NCI-H2227 treated with DMSO at 0.1 percent for 48 hours (cell line): ENCODE results near the gene HCRT.
A peak's percentile ranks its signal among the peaks of the same experiment; 100 is the strongest.
"Not testable (repeated sequence)": the region's sequence is repeated elsewhere in the genome, so short reads cannot be mapped to it uniquely, and the experiment has no call there.

Source experiments
- DNase-seq: peaks from one replicate; lab custom pipeline; 2025; lab: John Stamatoyannopoulos, UW

The HCRT gene

GRCh38 chr17:42184713-42185620, at the start of gene HCRT:
Gene HCRT (minus strand): TSS chr17:42185452. CDS start chr17:42185365, 87 bp downstream.
- DNase-seq: peak; percentile 53

GRCh38 chr17:42233994-42234393, 48.7 kb upstream of the HCRT start:
- DNase-seq: no peak

GRCh38 chr17:42233156-42233555, 47.9 kb upstream of the HCRT start:
- DNase-seq: no peak

GRCh38 chr17:42230225-42230624, 45.0 kb upstream of the HCRT start:
- DNase-seq: no peak

- DNase-seq: no peak
These were observed 42.8 kb upstream of the HCRT start for GRCh38 chr17:42227849-42228700.

- DNase-seq: no peak
These were observed 40.4 kb upstream of the HCRT start for GRCh38 chr17:42225646-42226045.

GRCh38 chr17:42224651-42225050, 39.4 kb upstream of the HCRT start:
- no peak for DNase-seq

GRCh38 chr17:42221886-42222745, 36.9 kb upstream of the HCRT start:
- DNase-seq: no peak

- not testable (repeated sequence) for DNase-seq
These were observed 34.0 kb upstream of the HCRT start for GRCh38 chr17:42219280-42219679.

GRCh38 chr17:42214156-42214555, 28.9 kb upstream of the HCRT start:
- DNase-seq: no peak

- DNase-seq: no peak
These were observed 27.1 kb upstream of the HCRT start for GRCh38 chr17:42212382-42212781.

GRCh38 chr17:42211921-42212341, 26.7 kb upstream of the HCRT start:
- not testable (repeated sequence) for DNase-seq

- DNase-seq: no peak
These were observed 24.8 kb upstream of the HCRT start for GRCh38 chr17:42210046-42210445.

- not testable (repeated sequence) for DNase-seq
These were observed 20.9 kb upstream of the HCRT start for GRCh38 chr17:42206153-42206612.

- no peak for DNase-seq
These were observed 18.1 kb upstream of the HCRT start for GRCh38 chr17:42203354-42203753.

- DNase-seq: no peak
These were observed 17.4 kb upstream of the HCRT start for GRCh38 chr17:42202696-42203095.

GRCh38 chr17:42202159-42202558, 16.9 kb upstream of the HCRT start:
- DNase-seq: no peak

GRCh38 chr17:42201458-42201772, 16.2 kb upstream of the HCRT start:
- no peak for DNase-seq

GRCh38 chr17:42200706-42201457, 15.6 kb upstream of the HCRT start:
- DNase-seq: peak; percentile 27

GRCh38 chr17:42199416-42200011, 14.3 kb upstream of the HCRT start:
- DNase-seq: no peak

GRCh38 chr17:42198897-42199296, 13.6 kb upstream of the HCRT start:
- no peak for DNase-seq
